ENCODE measurements around the gene NTN4. TPM values are rescaled to one million over a fixed set of nuclear protein-coding genes. Genes with fewer than 3 reads are reported as not detected.
A peak's percentile ranks its signal among the peaks of the same experiment; 100 is the strongest.

NTN4 gene
- polyA plus RNA-seq, 1 donor from 2014 or later, result not detected

DNA sequence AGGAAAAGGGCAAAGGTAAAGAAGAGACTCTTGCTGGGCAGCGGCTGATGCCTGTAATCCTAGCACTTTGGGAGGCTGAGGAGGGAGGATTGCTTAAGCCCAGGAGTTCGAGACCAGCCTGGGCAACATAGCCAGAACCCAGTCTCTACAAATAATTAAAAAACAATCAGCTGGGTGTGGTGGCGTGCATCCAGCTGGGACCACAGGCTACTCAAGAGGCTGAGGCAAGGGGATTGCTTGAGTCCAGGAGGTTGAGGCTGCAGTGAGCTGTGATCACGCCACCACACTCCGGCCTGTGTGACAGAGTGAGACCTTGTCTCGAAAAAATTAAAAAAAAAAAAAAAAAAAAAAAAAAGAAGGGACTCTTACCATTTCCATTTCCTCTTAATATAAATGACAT, 138.9 kb downstream of the NTN4 start:
- Mint-ChIP-seq H3K27me3 (peaks cover 10% of the 10 kb centered on the region), H3K4me1 (peaks cover 0 to 3% (median 0%) of the 10 kb centered on the region in 3 donors), H3K27ac (peak overlapping the region in 1 of 3 donors; percentile 16), H3K36me3 (no peaks in the 10 kb centered on the region), H3K4me3 (no peak overlapping the region), H3K9me3 (peaks cover 0 to 2% (median 0%) of the 10 kb centered on the region in 3 donors)

DNA sequence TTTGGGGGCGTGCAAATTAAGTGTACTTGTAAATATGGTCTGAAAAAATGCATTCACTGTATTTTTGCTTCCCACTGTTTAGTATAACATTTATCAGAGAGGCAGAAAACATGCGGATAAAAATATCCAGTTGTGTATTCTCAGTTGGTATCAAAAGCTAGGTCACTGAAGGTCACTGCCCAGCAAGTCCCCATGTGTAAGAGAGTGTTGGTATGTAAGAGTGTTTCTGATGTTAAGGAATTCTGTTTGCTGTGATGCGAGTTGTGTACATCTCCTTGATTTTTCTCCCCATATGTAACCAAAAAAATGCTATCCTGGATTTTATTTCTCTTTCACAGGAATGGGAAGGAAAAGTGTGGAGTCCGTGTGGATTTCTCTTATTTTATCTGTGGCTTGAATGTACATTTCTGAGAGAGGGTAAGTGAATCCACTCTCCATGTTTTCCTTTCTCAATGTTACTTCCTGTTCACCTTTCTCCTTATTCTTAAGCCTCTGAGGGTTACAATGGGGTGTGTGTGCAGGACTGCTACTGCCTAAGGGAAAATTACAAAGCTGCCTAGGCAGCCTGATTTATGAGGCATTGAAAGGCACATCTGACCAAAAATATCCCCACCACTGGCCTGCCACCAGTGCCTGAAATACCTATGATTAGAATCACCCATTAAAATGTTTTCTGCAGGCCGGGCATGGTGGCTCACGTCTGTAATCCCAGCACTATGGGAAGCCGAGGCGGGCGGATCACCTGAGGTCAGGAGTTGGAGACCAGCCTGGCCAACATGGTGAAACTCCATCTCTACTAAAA, 141.4 kb downstream of the NTN4 start:
- Mint-ChIP-seq H3K27ac (peak overlapping the region in 1 of 3 donors; percentile 47), H3K4me3 (no peak overlapping the region), H3K36me3 (peaks cover 2% of the 10 kb centered on the region), H3K27me3 (peaks cover 11% of the 10 kb centered on the region), H3K4me1 (peaks cover 0 to 1% (median 0%) of the 10 kb centered on the region in 3 donors), H3K9me3 (peaks cover 0 to under 1% (median 0%) of the 10 kb centered on the region in 3 donors)

DNA sequence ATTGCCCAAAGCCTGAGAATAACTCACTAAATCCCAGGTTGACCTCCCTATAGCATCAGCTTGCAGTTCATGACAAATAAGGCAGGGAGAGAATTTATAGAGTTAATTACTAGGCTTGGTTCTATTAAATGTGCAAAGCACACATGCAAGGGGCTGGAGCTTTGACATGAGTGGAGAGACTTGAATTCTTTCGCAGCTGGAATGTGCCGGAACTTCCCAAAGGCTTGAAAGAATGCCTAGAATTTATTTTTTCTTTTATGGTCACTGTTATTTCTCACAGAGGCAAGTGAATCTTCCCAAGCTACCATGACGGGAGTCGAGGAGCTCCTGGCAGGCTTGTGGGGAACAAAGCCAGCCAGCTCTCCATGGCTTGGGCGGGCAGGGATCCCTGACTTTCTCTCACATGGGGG, 143.8 kb downstream of the NTN4 start:
- H3K4me1 Mint-ChIP-seq, result no peaks in the 10 kb centered on the region
- H3K36me3 Mint-ChIP-seq, result peaks cover 2% of the 10 kb centered on the region
- no peaks in the 10 kb centered on the region for H3K9me3 Mint-ChIP-seq
- no peak overlapping the region for H3K27ac Mint-ChIP-seq
- no peak overlapping the region for H3K4me3 Mint-ChIP-seq
- H3K27me3 Mint-ChIP-seq, result peaks cover 13% of the 10 kb centered on the region

DNA sequence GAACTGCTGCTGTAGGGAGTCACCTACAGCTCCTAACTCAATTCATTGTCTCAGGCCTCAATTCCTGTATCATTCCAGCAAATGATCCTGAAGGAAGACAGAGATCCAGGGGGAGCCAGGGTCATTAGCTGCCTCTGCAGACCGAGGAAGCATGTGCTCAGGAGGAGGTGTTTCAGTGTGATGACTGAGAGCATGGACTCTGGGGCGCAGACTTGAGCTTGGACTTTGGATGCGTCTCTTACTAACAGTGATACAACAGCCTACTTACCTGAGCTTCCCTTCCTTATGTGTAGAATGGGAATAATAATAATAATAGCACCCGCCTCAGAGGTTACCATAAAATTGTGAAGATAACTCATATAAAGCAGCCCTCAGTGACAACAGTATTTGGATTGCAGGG, 147.3 kb downstream of the NTN4 start:
- Mint-ChIP-seq H3K4me3 (no peak overlapping the region), H3K36me3 (peaks cover 2% of the 10 kb centered on the region), H3K4me1 (no peaks in the 10 kb centered on the region), H3K27me3 (peaks cover 13% of the 10 kb centered on the region), H3K27ac (no peak overlapping the region), H3K9me3 (no peaks in the 10 kb centered on the region)

DNA sequence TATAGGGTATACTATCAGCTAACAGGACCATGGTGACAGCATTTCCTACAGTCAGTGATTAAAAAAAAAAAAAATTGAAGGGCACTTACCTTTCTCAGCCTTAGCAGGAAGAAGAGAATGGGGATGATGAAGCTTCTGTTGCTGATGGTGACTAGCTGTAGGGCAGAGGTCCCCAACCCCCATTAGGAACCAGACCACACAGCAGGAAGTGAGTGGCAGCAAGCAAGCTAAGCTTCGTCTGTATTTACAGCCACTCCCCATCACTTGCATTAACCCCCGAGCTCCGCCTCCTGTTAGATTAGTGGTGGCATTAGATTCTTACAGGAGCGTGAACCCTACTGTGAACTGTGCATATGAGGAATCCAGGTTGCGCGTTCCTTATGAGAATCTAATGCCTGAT, 148.0 kb downstream of the NTN4 start:
- no peak overlapping the region for H3K4me3 Mint-ChIP-seq
- peaks cover 2% of the 10 kb centered on the region for H3K36me3 Mint-ChIP-seq
- no peaks in the 10 kb centered on the region for H3K4me1 Mint-ChIP-seq
- H3K9me3 Mint-ChIP-seq, result peaks cover 0 to 3% (median 0%) of the 10 kb centered on the region in 3 donors
- no peak overlapping the region for H3K27ac Mint-ChIP-seq
- peaks cover 7% of the 10 kb centered on the region for H3K27me3 Mint-ChIP-seq

DNA sequence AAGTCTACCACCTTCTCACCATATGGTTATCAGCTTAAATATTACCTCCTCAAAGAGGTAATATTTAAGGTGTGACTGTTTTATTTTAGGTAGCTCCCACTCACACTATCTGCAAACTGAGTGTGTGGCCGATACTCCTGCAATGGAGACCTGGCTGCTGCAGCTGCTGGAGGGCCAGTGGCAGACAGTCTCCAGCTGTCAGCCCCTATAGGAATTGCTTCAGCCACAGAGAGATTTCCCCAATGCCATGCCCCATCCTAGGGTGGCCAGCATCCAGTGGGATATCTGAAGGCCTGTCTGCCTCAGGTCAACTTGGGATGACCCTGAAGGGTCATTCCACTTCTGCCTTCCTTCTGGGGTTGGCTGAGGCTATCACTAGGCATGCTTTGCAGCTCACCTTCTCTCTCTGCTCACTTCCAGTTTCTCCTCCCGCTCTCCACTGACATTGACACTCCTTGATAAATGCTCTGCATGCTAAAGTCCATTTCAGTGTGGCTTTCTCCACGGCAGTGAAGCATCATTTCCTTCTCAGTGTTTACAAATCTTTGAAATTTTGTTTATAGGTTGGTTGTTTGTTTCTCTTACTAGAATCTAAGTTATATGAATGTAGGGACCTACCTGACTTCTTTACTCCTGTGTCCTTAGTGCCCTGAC, 149.1 kb downstream of the NTN4 start:
- Mint-ChIP-seq H3K9me3 (peaks cover 0 to 4% (median 3%) of the 10 kb centered on the region in 3 donors), H3K4me3 (no peak overlapping the region), H3K36me3 (peaks cover 2% of the 10 kb centered on the region), H3K27ac (peak overlapping the region in 1 of 3 donors; percentile 7), H3K4me1 (no peaks in the 10 kb centered on the region), H3K27me3 (peaks cover 3% of the 10 kb centered on the region)

DNA sequence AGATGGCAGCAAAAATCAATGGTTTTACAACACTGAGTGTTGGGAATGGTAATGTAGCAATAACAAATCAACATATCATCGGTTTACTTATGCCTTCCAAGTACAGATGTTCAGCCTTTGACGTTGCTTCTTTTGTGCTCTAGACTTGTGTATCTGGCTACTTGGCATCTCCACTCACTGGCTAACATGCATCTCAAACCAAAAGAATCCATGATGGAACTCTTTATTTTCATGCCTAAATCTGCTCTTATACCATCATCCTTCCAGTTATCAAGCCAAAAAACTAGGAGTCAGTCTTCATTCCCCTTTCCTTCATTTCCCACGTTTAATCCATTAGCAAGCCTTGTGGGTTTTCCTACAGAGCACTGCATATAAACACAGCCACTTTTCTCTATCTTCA, 150.0 kb downstream of the NTN4 start:
- Mint-ChIP-seq H3K27ac (peak overlapping the region in 1 of 3 donors; percentile 86), H3K36me3 (no peaks in the 10 kb centered on the region), H3K27me3 (peaks cover 2% of the 10 kb centered on the region), H3K9me3 (peaks cover 0 to 5% (median 3%) of the 10 kb centered on the region in 3 donors), H3K4me1 (no peaks in the 10 kb centered on the region), H3K4me3 (no peak overlapping the region)

DNA sequence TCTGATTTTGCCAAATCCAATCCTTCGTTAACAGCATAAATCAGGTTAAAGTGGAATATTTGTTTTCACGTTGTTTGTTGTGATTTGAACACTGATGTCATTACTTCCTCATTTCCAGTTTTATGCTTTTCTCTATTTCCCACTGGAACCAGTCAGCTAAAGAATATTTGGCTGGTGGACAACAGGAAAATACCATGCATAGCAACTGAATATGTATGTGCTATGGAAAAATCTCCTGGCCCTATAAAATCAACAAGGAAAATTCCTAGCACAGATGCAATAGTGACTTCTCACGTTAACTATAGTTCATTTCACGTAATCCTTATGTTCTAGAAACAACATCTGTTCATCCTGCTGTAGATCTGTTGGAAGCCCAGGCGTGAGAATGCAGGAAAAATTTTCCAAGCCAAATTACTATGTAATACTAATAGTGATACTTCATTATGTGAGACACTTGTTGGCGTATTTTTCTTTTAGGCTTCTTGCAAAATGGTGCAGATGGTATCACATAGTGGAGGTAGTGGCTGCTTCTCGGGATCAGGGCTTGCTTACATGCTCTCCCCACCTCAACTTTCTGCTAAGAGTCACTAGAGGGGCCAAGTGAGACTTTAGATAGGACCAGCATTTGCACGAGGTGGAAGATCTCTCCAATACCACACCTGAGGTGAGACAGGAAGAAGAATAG, 153.0 kb downstream of the NTN4 start:
- peaks cover 2% of the 10 kb centered on the region for H3K27me3 Mint-ChIP-seq
- no peak overlapping the region for H3K4me3 Mint-ChIP-seq
- no peaks in the 10 kb centered on the region for H3K36me3 Mint-ChIP-seq

DNA sequence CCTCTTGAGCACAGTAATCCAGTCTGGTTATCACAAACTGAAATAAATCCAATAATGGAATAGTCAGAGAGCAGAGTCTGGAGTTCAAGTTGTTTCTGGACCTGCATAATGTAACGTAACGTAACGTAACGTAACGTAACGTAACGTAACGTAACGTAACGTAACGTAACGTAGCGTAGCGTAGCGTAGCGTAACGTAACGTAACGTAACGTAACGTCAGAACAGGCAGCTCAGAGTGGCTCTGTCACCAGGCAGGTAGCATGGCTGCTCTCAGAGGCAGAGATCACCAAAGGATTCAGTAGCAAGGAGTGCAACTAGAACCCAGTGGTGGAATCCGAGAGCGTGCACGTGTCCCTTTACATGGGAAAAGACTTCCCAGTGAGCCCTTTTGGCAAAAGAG, 153.6 kb downstream of the NTN4 start:
- no peaks in the 10 kb centered on the region for H3K36me3 Mint-ChIP-seq
- peaks cover 0 to 5% (median 3%) of the 10 kb centered on the region in 3 donors for H3K9me3 Mint-ChIP-seq
- peaks cover 0 to 1% (median 0%) of the 10 kb centered on the region in 3 donors for H3K4me1 Mint-ChIP-seq
- H3K27me3 Mint-ChIP-seq, result no peaks in the 10 kb centered on the region
- no peak overlapping the region for H3K4me3 Mint-ChIP-seq
- H3K27ac Mint-ChIP-seq, result no peak overlapping the region

More for the DNA sequence above, 153.0 kb downstream of the NTN4 start:
- Mint-ChIP-seq H3K9me3 (peaks cover 0 to 5% (median 3%) of the 10 kb centered on the region in 3 donors), H3K4me1 (peaks cover 0 to under 1% (median 0%) of the 10 kb centered on the region in 3 donors), H3K27ac (no peak overlapping the region)

DNA sequence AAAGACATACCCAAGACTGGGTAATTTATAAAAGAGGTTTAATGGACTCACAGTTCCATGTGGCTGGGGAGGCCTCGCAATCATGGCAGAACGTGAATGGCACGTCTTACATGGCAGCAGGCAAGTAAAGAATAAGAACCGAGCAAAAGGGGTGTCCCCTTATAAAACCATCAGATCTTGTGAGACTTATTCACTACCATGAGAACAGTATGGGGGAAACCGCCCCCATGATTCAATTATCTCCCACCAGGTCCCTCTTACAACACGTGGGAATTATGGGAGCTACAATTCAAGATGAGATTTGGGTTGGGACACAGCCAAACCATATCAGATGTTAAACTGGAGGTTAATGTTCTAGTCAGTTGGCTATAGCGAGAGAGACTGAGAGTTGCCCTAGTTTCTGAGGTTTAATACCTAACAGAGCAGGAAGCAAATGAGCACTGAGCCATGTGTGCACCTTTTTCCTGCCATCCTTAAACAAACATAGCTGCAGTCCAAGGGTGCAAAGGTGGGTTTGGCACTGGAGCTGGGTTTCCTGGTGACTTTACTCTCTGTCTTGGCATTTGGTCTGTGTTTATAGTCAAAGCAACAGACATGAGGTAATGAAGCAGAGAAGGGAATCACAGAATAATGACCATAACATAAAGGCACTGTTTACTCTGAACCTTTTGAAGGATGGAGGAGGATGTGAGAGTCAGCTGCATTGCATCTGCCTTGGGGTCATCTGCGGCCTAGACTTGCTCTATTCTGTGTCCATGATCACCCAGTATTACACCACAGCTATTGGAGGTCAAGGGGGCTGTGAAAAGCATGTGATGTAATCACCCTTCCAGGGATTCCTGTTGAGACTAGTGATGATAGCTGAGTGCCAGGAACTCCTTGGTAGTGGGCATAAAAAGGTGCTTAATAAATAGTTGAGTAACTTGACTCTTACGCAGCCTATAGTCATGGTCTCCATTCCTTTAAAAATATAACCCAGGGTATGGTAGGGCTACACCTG, 155.6 kb downstream of the NTN4 start:
- no peak overlapping the region for H3K27ac Mint-ChIP-seq
- H3K4me1 Mint-ChIP-seq, result peaks cover 0 to 1% (median 0%) of the 10 kb centered on the region in 3 donors
- no peaks in the 10 kb centered on the region for H3K27me3 Mint-ChIP-seq
- no peak overlapping the region for H3K4me3 Mint-ChIP-seq
- peaks cover 0 to 5% (median 3%) of the 10 kb centered on the region in 3 donors for H3K9me3 Mint-ChIP-seq
- no peaks in the 10 kb centered on the region for H3K36me3 Mint-ChIP-seq

DNA sequence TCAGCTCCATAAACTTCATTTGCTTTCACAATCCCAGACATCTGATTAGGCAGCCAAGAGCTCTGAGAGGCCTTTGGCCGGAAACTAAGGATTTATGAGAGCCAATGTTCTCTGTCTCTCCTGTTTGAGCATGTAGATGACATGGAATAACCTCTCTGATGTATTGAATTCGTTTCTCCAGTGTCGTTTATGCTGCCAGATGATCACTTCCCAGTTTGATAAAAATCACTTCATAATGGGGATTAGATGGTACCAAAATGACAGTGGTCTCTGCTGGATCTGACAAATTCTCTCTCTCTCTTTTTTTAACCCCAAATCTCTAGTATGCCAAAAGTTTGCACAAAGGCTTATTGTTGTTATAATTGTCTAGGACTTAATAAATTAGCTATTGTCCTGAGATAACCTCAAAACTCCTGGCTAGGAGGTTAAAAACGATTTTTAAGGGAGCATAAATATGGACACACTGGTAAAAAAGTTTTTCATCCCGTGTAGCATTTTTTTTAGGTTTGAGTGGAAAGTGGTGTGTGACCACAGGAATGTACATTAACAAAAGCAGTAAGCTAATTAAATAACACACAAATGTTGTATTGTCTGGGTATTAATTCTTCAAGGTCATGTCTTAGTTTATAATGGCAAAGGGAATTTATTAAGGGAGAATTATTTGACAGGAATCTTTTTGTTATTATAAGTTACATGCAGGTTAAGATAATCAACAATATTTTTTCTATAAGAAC, 156.7 kb downstream of the NTN4 start:
- Mint-ChIP-seq H3K27me3 (no peaks in the 10 kb centered on the region), H3K9me3 (peaks cover 0 to 5% (median 3%) of the 10 kb centered on the region in 3 donors), H3K27ac (no peak overlapping the region), H3K36me3 (no peaks in the 10 kb centered on the region), H3K4me3 (no peak overlapping the region), H3K4me1 (peaks cover 0 to 1% (median 0%) of the 10 kb centered on the region in 3 donors)

DNA sequence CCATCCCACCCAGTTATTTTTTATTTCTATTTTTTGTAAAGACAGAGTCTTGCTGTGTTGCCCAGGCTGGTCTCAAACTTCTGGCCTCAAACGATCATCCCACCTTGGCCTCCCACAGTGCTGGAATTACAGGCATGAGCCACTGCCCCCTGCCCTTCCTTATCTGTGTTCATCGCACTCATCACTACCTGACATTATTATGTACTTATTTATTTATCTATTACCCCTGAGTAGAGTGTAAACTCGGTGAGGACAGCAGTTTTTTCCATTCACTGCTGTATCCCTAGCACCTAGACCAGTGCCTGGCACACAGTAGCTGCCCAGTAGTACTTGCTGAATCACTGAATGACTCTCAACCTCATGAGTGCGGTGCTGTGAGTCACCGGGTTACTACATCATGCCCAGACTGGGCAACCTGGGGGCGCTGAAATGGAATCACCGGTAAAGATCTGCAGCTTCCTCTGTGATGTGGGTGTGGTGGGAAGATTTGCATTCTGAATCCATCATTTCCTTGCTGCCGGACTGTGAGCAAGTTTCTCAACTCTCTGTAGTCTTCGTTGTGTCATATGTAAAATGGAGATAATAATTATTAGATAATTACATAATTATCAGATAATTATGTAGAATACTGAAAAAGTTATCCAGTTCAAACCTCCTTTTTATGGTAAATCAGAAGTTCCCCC, 157.4 kb downstream of the NTN4 start:
- Mint-ChIP-seq H3K4me1 (peaks cover 0 to 1% (median 0%) of the 10 kb centered on the region in 3 donors), H3K36me3 (no peaks in the 10 kb centered on the region), H3K27ac (no peak overlapping the region), H3K4me3 (no peak overlapping the region), H3K27me3 (no peaks in the 10 kb centered on the region), H3K9me3 (peaks cover 0 to 5% (median 3%) of the 10 kb centered on the region in 3 donors)

DNA sequence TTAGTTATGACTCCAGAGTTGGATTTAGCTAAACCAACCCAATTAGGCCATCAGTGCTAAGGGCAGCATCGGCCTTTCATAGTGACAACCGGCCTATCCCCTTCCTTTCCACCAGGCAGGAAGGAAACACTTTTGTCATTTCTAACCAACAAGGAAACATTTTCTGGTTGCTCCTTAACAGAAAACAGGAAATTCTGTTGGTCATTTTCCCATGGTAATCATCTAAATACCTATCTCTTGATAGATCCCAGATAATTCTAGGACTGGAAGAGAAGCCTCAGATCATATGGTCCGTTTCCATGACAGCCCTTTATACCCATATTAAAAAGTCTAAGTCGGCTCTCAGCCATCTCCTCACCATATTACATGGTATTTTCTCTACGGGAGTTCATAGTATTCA, 160.1 kb downstream of the NTN4 start:
- no peaks in the 10 kb centered on the region for H3K27me3 Mint-ChIP-seq
- H3K4me3 Mint-ChIP-seq, result no peak overlapping the region
- no peaks in the 10 kb centered on the region for H3K36me3 Mint-ChIP-seq
- no peak overlapping the region for H3K27ac Mint-ChIP-seq
- H3K9me3 Mint-ChIP-seq, result no peaks in the 10 kb centered on the region
- peaks cover 0 to 1% (median 0%) of the 10 kb centered on the region in 3 donors for H3K4me1 Mint-ChIP-seq

All from IgD-negative memory B cell (primary cell).